Tibial nerve (tissue), 4 donors: ENCODE results near the gene GPR146.

Experiments used
- CTCF ChIP-seq, 5 experiments: fragments of 200-600 bp in 3 of 5; fragments of 450-650 bp in 2 of 5; sonication (generic) in 3 of 5; IDR thresholded peaks; one replicate each; pipeline ENCODE4 v1.5.1; 2016 to 2019; ENCODE audit warnings: antibody characterized with exemption in 5 of 5, mild to moderate bottlenecking in 3 of 5, moderate library complexity in 2 of 5
- EP300 ChIP-seq, 2 donors: sonication (generic); formaldehyde crosslinking; IDR thresholded peaks; one replicate each; pipeline ENCODE4 v1.6.1; 2017; ENCODE audit warnings: antibody characterized with exemption in 2 of 2, mild to moderate bottlenecking in 1 of 2
- POLR2A ChIP-seq, 2 donors: fragments of 450-650 bp; IDR thresholded peaks; one replicate each; pipeline ENCODE4 v1.6.1; 2017; ENCODE audit warnings: antibody characterized with exemption in 2 of 2, mild to moderate bottlenecking in 2 of 2, moderate library complexity in 2 of 2

GRCh38 chr7:1065263-1065584 lies 20.9 kb downstream of the GPR146 start:
- TF ChIP-seq CTCF (IDR thresholded peaks at IDR 0.05) (no peak), POLR2A (IDR thresholded peaks at IDR 0.05) (no peak), EP300 (IDR thresholded peaks at IDR 0.05) (no peak)
